Measurements from ENCODE around the gene GAL3ST1.
A peak's percentile ranks its signal among the peaks of the same experiment; 100 is the strongest.
"Not testable (repeated sequence)": the region's sequence is repeated elsewhere in the genome, so short reads cannot be mapped to it uniquely, and the experiment has no call there.

The GAL3ST1 gene

DNA sequence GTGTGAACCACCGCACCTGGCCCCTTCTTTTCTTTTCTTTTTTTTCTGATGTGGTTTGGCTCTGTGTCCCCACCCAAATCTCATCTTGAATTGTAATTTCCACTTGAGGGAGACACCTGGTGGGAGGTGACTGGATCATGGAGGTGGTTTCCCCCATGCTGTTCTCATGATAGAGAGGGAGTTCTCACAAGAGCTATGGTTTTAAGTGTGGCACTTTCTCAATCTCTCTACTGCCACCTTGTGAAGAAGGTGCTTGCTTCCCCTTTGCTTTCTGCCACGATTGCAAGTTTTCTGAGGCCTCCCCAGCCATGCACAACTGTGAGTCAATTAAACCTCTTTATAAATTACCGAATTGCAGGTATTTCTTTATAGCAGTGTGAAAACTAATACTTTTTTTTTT, 27.6 kb upstream of the GAL3ST1 start:
- no peak overlapping the region for H3K4me3 Mint-ChIP-seq
- H3K36me3 Mint-ChIP-seq (ENCODE audit: low read depth) = no peaks in the 10 kb centered on the region
- no peaks in the 10 kb centered on the region for H3K27me3 Mint-ChIP-seq (ENCODE audit: low read depth)
- H3K27ac Mint-ChIP-seq = no peak overlapping the region
- peaks cover 12% of the 10 kb centered on the region for H3K4me1 Mint-ChIP-seq
- TF ChIP-seq, protein P1, sequence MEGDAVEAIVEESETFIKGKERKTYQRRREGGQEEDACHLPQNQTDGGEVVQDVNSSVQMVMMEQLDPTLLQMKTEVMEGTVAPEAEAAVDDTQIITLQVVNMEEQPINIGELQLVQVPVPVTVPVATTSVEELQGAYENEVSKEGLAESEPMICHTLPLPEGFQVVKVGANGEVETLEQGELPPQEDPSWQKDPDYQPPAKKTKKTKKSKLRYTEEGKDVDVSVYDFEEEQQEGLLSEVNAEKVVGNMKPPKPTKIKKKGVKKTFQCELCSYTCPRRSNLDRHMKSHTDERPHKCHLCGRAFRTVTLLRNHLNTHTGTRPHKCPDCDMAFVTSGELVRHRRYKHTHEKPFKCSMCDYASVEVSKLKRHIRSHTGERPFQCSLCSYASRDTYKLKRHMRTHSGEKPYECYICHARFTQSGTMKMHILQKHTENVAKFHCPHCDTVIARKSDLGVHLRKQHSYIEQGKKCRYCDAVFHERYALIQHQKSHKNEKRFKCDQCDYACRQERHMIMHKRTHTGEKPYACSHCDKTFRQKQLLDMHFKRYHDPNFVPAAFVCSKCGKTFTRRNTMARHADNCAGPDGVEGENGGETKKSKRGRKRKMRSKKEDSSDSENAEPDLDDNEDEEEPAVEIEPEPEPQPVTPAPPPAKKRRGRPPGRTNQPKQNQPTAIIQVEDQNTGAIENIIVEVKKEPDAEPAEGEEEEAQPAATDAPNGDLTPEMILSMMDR (IDR thresholded peaks at IDR 0.05; ENCODE audit: unreplicated experiment in 3 of 3) = peak; percentile 15 to 28 (median 15)
- H3K9me3 Mint-ChIP-seq = no peaks in the 10 kb centered on the region

DNA sequence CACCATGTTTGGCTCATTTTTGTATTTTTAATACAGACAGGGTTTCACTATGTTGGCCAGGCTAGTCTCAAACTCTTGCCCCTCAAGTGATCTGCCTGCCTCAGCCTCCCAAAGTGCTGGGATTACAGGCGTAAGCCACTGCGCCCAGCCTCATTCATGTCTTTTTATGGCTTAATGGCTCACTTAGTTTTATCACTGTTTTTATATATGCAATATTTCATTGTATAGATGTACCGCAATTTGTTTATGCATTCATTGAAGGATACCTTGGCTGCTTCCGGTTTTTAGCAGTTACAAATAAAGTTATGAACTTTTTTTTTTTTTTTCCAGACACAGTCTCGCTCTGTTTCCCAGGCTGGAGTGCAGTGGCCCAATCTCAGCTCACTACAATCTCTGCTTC, 27.0 kb upstream of the GAL3ST1 start:
- no peak overlapping the region for H3K27ac Mint-ChIP-seq
- H3K27me3 Mint-ChIP-seq (ENCODE audit: low read depth) = no peaks in the 10 kb centered on the region
- TF ChIP-seq, protein P1 (IDR thresholded peaks at IDR 0.05; ENCODE audit: unreplicated experiment in 3 of 3) = no peak
- peaks cover 9% of the 10 kb centered on the region for H3K4me1 Mint-ChIP-seq
- no peaks in the 10 kb centered on the region for H3K36me3 Mint-ChIP-seq (ENCODE audit: low read depth)
- no peaks in the 10 kb centered on the region for H3K9me3 Mint-ChIP-seq
- no peak overlapping the region for H3K4me3 Mint-ChIP-seq

DNA sequence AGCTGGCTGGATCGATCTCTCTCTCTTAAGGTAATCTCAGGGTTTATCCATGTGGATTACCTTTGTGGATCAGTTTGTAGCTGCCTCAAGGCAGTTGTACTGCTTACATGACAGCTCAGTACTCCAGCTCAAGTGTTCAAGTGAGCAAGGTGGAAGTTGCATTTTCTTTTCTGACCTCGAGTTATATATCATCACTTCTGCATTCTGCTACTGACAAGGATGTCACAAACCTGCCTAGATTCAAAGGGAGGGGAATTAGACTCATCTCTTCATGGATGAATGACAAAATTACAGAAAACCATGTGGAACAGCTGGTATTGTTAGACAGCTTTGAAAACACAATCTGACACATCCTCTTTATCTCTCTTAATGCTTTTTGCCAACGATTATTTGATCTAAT, 26.5 kb upstream of the GAL3ST1 start:
- Mint-ChIP-seq H3K4me3 (no peak overlapping the region), H3K36me3 (ENCODE audit: low read depth) (no peaks in the 10 kb centered on the region), H3K4me1 (peaks cover 5% of the 10 kb centered on the region), H3K27me3 (ENCODE audit: low read depth) (no peaks in the 10 kb centered on the region), H3K27ac (no peak overlapping the region), H3K9me3 (no peaks in the 10 kb centered on the region)
- TF ChIP-seq, protein P1 (IDR thresholded peaks at IDR 0.05; ENCODE audit: unreplicated experiment in 3 of 3) = no peak

DNA sequence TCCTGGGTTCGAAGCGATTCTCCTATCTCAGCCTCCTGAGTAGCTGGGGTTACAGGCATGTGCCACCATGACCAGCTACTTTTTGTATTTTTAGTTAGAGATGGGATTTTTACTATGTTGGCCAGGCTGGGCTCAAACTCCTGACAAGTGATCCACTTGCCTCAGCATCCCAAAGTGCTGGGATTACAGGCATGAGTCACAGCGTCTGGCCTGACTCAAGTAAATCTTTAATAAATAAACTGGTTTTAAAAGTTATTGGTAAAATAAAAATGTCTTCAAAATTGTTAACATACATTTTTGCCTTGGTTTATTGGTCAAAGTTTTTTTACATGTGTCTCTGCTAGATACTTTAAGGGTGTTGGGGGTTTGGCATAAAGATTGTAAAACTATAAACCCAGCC, 24.5 kb upstream of the GAL3ST1 start:
- TF ChIP-seq, protein P1 (IDR thresholded peaks at IDR 0.05; ENCODE audit: unreplicated experiment in 3 of 3) = no peak
- H3K9me3 Mint-ChIP-seq = no peaks in the 10 kb centered on the region

DNA sequence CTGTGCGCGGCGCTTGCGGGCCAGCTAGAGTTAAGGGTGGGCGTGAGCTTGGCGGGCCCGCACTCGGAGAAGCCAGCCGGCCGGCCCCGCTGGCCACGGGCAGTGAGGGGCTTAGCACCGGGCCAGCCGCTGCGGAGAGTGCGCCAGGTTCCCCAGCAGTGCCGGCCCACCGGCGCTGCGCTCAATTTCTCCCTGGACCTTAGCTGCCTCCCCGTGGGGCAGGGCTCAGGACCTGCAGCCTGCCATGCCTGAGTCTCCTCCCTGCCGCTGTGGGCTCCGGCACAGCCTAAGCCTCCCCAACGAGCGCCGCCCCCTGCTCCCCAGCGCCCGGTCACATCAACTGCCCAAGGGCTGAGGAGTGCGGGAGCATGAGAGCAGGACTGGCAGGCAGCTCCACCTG, 22.4 kb upstream of the GAL3ST1 start:
- Mint-ChIP-seq H3K9me3 (no peaks in the 10 kb centered on the region), H3K27me3 (ENCODE audit: low read depth) (peaks cover 9% of the 10 kb centered on the region), H3K27ac (no peak overlapping the region), H3K4me3 (no peak overlapping the region), H3K4me1 (no peaks in the 10 kb centered on the region), H3K36me3 (ENCODE audit: low read depth) (no peaks in the 10 kb centered on the region)
- TF ChIP-seq, protein P1 (IDR thresholded peaks at IDR 0.05; ENCODE audit: unreplicated experiment in 3 of 3) = no peak

More for the DNA sequence above, 24.5 kb upstream of the GAL3ST1 start:
- H3K27ac Mint-ChIP-seq = no peak overlapping the region
- peaks cover 8% of the 10 kb centered on the region for H3K27me3 Mint-ChIP-seq (ENCODE audit: low read depth)
- no peaks in the 10 kb centered on the region for H3K4me1 Mint-ChIP-seq
- no peaks in the 10 kb centered on the region for H3K36me3 Mint-ChIP-seq (ENCODE audit: low read depth)
- H3K4me3 Mint-ChIP-seq = no peak overlapping the region

DNA sequence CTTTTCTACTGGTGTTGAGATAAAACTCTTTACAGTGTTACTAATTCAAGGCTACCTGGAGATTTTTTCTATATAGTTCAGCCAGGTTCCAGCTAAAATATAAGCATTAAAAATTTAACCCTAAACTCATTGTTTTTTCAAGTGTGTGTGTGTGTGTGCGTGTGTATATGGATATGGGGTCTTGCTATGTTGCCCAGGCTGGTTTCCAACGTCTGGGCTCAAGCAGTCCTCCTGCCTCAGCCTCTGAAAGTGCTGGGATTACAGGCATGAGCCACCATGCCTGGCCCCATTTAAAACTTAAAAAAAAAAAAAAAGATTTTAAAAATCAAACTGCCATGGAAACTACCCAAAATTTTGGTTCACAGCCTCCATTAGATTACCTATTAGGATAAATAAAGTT, 21.7 kb upstream of the GAL3ST1 start:
- Mint-ChIP-seq H3K4me3 (no peak overlapping the region), H3K27ac (no peak overlapping the region), H3K36me3 (ENCODE audit: low read depth) (no peaks in the 10 kb centered on the region), H3K27me3 (ENCODE audit: low read depth) (peaks cover 9% of the 10 kb centered on the region), H3K9me3 (no peaks in the 10 kb centered on the region), H3K4me1 (no peaks in the 10 kb centered on the region)
- TF ChIP-seq, protein P1 (IDR thresholded peaks at IDR 0.05; ENCODE audit: unreplicated experiment in 3 of 3) = no peak

DNA sequence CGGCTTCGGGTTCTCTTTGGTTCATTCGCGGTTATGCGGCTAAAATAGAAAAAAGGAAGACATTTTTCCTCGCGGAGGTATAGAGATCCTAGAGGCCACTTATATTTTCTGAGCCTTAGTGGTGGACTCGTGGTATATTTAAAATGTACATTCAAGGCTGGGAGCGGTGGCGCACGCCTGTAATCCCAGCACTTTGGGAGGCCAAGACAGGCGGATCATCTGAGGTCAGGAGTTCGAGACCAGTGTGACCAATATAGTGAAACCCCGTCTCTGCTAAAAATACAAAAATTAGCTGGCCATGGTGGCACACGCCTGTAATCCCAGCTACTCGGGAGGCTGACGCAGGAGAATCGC, 17.9 kb upstream of the GAL3ST1 start:
- not testable (repeated sequence) for H3K36me3 Mint-ChIP-seq (ENCODE audit: low read depth); H3K4me1 Mint-ChIP-seq; H3K27ac Mint-ChIP-seq; H3K27me3 Mint-ChIP-seq (ENCODE audit: low read depth); H3K9me3 Mint-ChIP-seq; H3K4me3 Mint-ChIP-seq

Data from nephron (organoid).